Activated T-cell treated with anti-CD3 and anti-CD28 coated beads for 4 hours (primary cell): ENCODE data around the gene DHRS9.
"Not testable (repeated sequence)": the region's sequence is repeated elsewhere in the genome, so short reads cannot be mapped to it uniquely, and the experiment has no call there.

ENCODE experiments used
- DNase-seq: peaks from one replicate; pipeline ENCODE4 v3.0.0-alpha.2; 2020

The DHRS9 gene

GRCh38 chr2:169069341-169069740, at the start of gene DHRS9:
TSS of gene DHRS9 (plus strand) at chr2:169069563. CDS start at chr2:169081582, 12,019 bp downstream.
- no peak for DNase-seq

GRCh38 chr2:169023161-169023560, 46.2 kb upstream of the DHRS9 start:
- no peak for DNase-seq

- no peak for DNase-seq
Observed at GRCh38 chr2:169026056-169026455, 43.3 kb upstream of the DHRS9 start.

GRCh38 chr2:169027234-169027633, 42.1 kb upstream of the DHRS9 start:
- no peak for DNase-seq

- DNase-seq: no peak
Observed at GRCh38 chr2:169029341-169029740, 40.0 kb upstream of the DHRS9 start.

GRCh38 chr2:169031202-169031601, 38.2 kb upstream of the DHRS9 start, which contains the start of gene ABCB11:
TSS of gene ABCB11 (minus strand) at chr2:169031324. CDS start at chr2:169018125, 13,199 bp downstream.
- DNase-seq: no peak

- no peak for DNase-seq
Observed at GRCh38 chr2:169034256-169034655, 35.1 kb upstream of the DHRS9 start.

GRCh38 chr2:169034984-169035544, 34.3 kb upstream of the DHRS9 start:
- DNase-seq: no peak

- DNase-seq: no peak
Observed at GRCh38 chr2:169035887-169036286, 33.5 kb upstream of the DHRS9 start.

- no peak for DNase-seq
Observed at GRCh38 chr2:169036736-169037440, 32.5 kb upstream of the DHRS9 start.

- DNase-seq: no peak
Observed at GRCh38 chr2:169038338-169038757, 31.0 kb upstream of the DHRS9 start.

- DNase-seq: no peak
Observed at GRCh38 chr2:169039702-169040101, 29.7 kb upstream of the DHRS9 start.

GRCh38 chr2:169041594-169041993, 27.8 kb upstream of the DHRS9 start:
- no peak for DNase-seq

- DNase-seq: no peak
Observed at GRCh38 chr2:169042856-169043255, 26.5 kb upstream of the DHRS9 start.

GRCh38 chr2:169046440-169047151, 22.8 kb upstream of the DHRS9 start:
- DNase-seq: no peak

GRCh38 chr2:169047256-169048250, 21.8 kb upstream of the DHRS9 start:
- DNase-seq: no peak

GRCh38 chr2:169049142-169049541, 20.2 kb upstream of the DHRS9 start:
- DNase-seq: no peak

- no peak for DNase-seq
Observed at GRCh38 chr2:169050476-169051240, 18.7 kb upstream of the DHRS9 start.

GRCh38 chr2:169054575-169054974, 14.8 kb upstream of the DHRS9 start:
- DNase-seq: not testable (repeated sequence)

GRCh38 chr2:169064199-169064598, 5.2 kb upstream of the DHRS9 start:
- not testable (repeated sequence) for DNase-seq

- DNase-seq: no peak
Observed at GRCh38 chr2:169065422-169065821, 3.9 kb upstream of the DHRS9 start.
